ENCODE results near the gene CST3. TPM values are rescaled to one million over a fixed set of nuclear protein-coding genes. Genes with fewer than 3 reads are reported as not detected.

CST3 gene
- total RNA-seq, 6 donors from 2014 or later = 201 to 1,402 (median 970) TPM

DNA sequence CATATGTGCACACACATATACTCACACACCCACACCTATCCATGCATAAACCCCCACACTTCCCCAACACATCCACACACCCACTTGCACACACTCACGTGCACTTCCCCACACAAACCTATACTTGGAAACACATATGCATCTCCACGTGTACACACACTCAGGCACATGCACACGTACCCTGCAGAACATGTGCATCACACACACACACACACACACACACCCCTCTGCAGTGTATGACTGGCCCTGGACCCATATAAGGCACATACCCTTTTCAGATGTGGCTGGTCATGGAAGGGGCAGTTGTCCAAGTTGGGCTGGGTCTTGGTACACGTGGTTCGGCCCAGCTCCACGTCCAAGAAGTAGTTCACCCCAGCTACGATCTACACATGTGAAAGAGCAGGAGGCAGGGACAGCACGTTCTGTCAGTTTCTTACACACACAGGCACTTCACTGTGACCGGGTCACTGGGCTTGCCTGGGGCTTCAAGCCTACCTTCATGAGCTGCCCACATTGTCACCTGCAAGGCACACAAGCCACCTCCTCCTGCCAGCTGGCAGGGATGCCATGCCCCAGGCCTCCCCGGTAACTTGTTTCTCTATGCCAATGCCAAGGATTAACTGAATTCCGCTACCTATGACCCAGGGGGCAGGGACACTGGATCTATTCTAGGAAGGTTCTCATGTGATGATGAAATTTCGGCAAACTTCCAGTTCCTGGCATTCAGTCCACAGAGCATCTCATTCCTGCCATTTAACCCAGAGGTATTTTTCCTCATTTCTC is 2.6 kb downstream of the CST3 start:
- peaks cover 0 to 33% (median 25%) of the 10 kb centered on the region in 4 donors for H3K36me3 ChIP-seq
- H3K4me3 ChIP-seq = peak overlapping the region in 1 of 4 donors; percentile 80
- ATAC-seq (ENCODE audit: low FRiP score in 2 of 2) = no peak
- H3K9me3 ChIP-seq = no peaks in the 10 kb centered on the region
- TF ChIP-seq POLR2AphosphoS5 (IDR thresholded peaks at IDR 0.05) = no peak
- no peak for TF ChIP-seq POLR2A (IDR thresholded peaks at IDR 0.05)
- TF ChIP-seq EP300 (IDR thresholded peaks at IDR 0.05) = no peak
- TF ChIP-seq, protein P1, sequence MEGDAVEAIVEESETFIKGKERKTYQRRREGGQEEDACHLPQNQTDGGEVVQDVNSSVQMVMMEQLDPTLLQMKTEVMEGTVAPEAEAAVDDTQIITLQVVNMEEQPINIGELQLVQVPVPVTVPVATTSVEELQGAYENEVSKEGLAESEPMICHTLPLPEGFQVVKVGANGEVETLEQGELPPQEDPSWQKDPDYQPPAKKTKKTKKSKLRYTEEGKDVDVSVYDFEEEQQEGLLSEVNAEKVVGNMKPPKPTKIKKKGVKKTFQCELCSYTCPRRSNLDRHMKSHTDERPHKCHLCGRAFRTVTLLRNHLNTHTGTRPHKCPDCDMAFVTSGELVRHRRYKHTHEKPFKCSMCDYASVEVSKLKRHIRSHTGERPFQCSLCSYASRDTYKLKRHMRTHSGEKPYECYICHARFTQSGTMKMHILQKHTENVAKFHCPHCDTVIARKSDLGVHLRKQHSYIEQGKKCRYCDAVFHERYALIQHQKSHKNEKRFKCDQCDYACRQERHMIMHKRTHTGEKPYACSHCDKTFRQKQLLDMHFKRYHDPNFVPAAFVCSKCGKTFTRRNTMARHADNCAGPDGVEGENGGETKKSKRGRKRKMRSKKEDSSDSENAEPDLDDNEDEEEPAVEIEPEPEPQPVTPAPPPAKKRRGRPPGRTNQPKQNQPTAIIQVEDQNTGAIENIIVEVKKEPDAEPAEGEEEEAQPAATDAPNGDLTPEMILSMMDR (IDR thresholded peaks at IDR 0.05) = no peak
- no peaks in the 10 kb centered on the region for H3K27me3 ChIP-seq
- DNase-seq = no peak
- peaks cover 20 to 25% (median 23%) of the 10 kb centered on the region in 4 donors for H3K4me1 ChIP-seq
- H3K27ac ChIP-seq = peak overlapping the region in 1 of 4 donors; percentile 11
- 70 to 72% methylated on average over 12 of the region's 12 CpGs for WGBS, 2 donors

DNA sequence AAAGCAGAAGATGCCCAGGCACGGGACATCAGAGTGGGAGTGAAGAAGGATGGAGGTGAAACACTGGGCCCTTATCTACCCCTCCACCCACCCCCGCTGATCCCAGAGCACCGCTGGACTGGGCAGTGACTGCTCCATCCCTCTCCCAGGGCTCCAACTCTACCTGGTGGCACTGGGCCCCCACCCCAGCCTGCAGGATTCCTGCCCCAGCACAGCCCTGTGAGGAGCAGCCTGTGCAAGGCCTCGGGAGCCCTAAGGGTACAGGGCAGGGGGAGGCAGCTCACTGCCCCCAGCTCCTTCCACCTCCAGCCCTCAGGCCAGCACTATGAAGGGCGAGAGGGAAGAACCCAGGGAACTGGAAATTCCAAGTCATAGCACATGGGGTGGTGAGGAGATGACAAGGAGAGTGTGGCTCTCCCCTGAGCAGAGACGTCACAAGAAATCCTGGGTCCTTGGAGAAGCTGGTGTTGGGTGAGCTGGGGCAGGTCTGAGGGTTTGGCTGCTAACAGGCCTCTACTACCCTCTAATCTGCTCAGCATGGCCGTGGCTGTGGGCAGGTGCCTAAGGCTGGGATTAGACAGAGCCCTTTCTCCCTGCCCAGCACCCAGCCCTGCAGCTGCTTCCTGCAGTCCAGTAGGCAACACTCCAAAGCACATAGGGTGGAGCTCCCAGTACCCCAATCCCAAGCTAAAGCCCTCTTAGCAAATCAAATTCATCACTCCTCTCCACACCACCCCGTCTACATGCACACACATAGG is 3.5 kb downstream of the CST3 start:
- no peak for DNase-seq
- TF ChIP-seq, protein P1 (IDR thresholded peaks at IDR 0.05) = no peak
- TF ChIP-seq EP300 (IDR thresholded peaks at IDR 0.05) (no peak), POLR2A (IDR thresholded peaks at IDR 0.05) (no peak), POLR2AphosphoS5 (IDR thresholded peaks at IDR 0.05) (no peak)
- no peak overlapping the region for H3K27ac ChIP-seq

DNA sequence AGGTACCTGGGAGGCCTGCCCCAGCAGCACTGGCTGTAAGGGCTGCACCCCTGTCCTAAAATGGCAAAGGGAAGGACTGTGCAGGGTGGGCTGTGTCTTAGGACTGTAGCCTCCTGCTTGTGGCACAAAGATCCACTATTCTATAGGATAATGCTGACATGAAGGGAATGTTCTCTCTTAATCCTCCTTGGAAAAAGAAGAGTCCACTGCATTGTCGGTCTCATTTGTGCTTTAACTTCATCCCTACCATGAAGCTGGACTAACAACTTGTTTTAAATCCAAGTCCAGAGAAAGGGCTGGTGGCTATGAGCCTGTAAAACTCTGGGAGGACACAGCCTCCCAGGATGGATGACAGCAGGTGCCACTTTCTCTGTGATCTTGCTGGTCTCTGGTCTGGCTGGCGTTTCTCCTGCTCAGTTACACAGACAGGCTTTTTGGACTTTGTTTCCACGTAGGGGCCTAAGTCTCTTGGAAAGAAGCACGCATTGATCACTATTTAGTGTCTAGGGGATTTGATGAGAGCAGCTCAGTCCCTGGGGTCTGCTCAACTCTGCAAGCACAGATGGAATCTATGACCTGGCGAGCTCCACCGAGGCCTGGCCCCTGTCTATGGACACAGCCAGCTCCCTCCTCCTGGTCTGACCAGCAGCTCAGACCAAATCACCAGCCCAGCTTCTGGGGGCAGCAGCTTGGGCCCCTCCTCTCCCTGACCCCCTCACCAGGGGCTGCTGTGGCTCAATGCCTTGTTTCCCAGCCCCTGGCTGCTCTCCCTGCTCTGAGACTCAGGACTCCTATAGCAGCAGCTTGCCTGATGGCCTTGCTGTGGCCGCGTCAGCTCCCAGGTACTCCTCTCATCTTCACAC is 4.8 kb downstream of the CST3 start:
- no peak overlapping the region for H3K4me3 ChIP-seq
- ATAC-seq (ENCODE audit: low FRiP score in 2 of 2) (no peak), DNase-seq (no peak)
- 70 to 97% methylated on average over 4 to 8 of the region's 8 CpGs for WGBS, 2 donors
- H3K36me3 ChIP-seq = peaks cover 0 to 33% (median 25%) of the 10 kb centered on the region in 4 donors
- H3K9me3 ChIP-seq = no peaks in the 10 kb centered on the region
- H3K27ac ChIP-seq = peak overlapping the region in 1 of 4 donors; percentile 6
- TF ChIP-seq POLR2A (IDR thresholded peaks at IDR 0.05) (no peak), POLR2AphosphoS5 (IDR thresholded peaks at IDR 0.05) (no peak), EP300 (IDR thresholded peaks at IDR 0.05) (no peak)
- TF ChIP-seq, protein P1 (IDR thresholded peaks at IDR 0.05) = no peak
- H3K4me1 ChIP-seq = peaks cover 20 to 25% (median 23%) of the 10 kb centered on the region in 4 donors
- H3K27me3 ChIP-seq = no peaks in the 10 kb centered on the region

More for the DNA sequence above, 3.5 kb downstream of the CST3 start:
- no peaks in the 10 kb centered on the region for H3K9me3 ChIP-seq
- ATAC-seq (ENCODE audit: low FRiP score in 2 of 2) = no peak
- H3K4me1 ChIP-seq = peaks cover 20 to 25% (median 23%) of the 10 kb centered on the region in 4 donors
- H3K36me3 ChIP-seq = peaks cover 0 to 33% (median 25%) of the 10 kb centered on the region in 4 donors
- no peak overlapping the region for H3K4me3 ChIP-seq
- WGBS, 2 donors = 89 to 91% methylated on average over 2 to 8 of the region's 8 CpGs
- H3K27me3 ChIP-seq = no peaks in the 10 kb centered on the region

DNA sequence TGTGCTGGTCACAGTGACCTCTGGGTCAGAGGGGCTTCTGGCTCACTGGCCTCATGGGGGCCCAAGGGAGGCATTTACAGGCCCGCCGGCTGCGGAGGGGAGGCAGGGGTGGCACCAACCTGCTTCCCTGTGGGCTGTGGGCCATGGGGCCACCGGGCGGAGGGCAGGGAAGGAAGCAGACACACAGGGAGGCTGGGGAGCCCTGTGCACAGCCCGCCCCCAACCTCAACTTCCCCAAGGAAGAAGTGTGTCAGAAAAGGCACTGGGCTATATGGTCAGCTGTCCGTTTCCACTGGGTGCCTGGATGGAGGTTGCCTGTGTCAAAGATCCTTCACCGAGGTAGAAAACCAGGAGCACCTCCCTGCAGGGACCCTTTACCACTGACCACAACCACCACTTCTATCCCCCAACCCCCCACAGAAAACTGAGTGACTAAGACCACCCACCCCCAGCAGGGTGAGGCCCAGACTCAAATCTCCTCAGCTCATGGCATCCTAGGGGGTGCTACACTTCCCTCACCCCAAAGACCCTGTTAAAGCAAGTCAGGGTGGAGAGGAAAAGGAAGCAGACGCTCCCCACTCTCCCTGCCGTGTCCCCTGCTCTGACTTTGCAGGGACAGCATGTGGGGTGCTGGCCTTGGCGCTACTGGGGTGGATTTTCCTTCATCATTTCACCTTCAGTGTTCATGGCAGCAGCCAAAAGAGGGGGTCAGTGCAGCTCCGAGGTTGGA is 5.6 kb downstream of the CST3 start:
- no peaks in the 10 kb centered on the region for H3K27me3 ChIP-seq
- H3K4me3 ChIP-seq = no peak overlapping the region
- H3K36me3 ChIP-seq = peaks cover 0 to 33% (median 25%) of the 10 kb centered on the region in 4 donors
- no peaks in the 10 kb centered on the region for H3K9me3 ChIP-seq
- peaks cover 20 to 25% (median 22%) of the 10 kb centered on the region in 4 donors for H3K4me1 ChIP-seq
- peak overlapping the region in 1 of 4 donors; percentile 6 for H3K27ac ChIP-seq
- peak in 1 of 2 donors; percentile 18 for ATAC-seq (ENCODE audit: low FRiP score in 2 of 2)
- WGBS, 2 donors = 71 to 76% methylated on average over 6 to 12 of the region's 12 CpGs
- TF ChIP-seq POLR2AphosphoS5 (IDR thresholded peaks at IDR 0.05) (no peak), EP300 (IDR thresholded peaks at IDR 0.05) (no peak), POLR2A (IDR thresholded peaks at IDR 0.05) (no peak)
- TF ChIP-seq, protein P1 (IDR thresholded peaks at IDR 0.05) = no peak
- peak; percentile 59 to 69 for DNase-seq
